Right renal pelvis (tissue), 4 donors: ENCODE measurements around the gene CAPZA1. TPM values are rescaled to one million over a fixed set of nuclear protein-coding genes. Genes with fewer than 3 reads are reported as not detected.

Experiments
- DNase-seq, 4 donors: peaks; one replicate each; pipeline ENCODE4 v3.0.0-alpha.2; 2013; ENCODE audit warnings: low read depth in 4 of 4, low spot score in 3 of 4, missing footprints in 1 of 4
- polyA plus RNA-seq, 4 donors: library from polyadenylated mRNA; unstranded; fragments of 120-200 nt; gene quantifications; one replicate each; pipeline ENCODE4 v1.2.1, GENCODE V29; 2013; ENCODE audit not compliant: insufficient read length in 4 of 4

Gene CAPZA1
- polyA plus RNA-seq, 4 donors: 115 to 150 (median 140) TPM

- no peak for DNase-seq
Observed at GRCh38 chr1:112711670-112712069, 92.0 kb downstream of the CAPZA1 start.

GRCh38 chr1:112712191-112712590 is 92.6 kb downstream of the CAPZA1 start:
- DNase-seq: no peak

- DNase-seq: no peak
Observed at GRCh38 chr1:112712701-112713128, 93.1 kb downstream of the CAPZA1 start.

GRCh38 chr1:112713466-112714312 is 94.1 kb downstream of the CAPZA1 start:
- no peak for DNase-seq

GRCh38 chr1:112714313-112715263 is 95.0 kb downstream of the CAPZA1 start:
- DNase-seq: no peak

- peak; percentile 76 to 83 (median 78) for DNase-seq
Observed at GRCh38 chr1:112715264-112716053, 95.8 kb downstream of the CAPZA1 start, which contains the start of gene PPM1J. PPM1J (minus strand) TSS chr1:112715332; CDS start chr1:112715301, 31 bp downstream.

GRCh38 chr1:112716133-112716720 is 96.6 kb downstream of the CAPZA1 start:
- peak; percentile 82 to 90 (median 88) for DNase-seq

GRCh38 chr1:112717263-112717873 is 97.7 kb downstream of the CAPZA1 start:
- DNase-seq: no peak

- peak in 1 of 4 donors; percentile 60 for DNase-seq
Observed at GRCh38 chr1:112718691-112719418, 99.2 kb downstream of the CAPZA1 start.

GRCh38 chr1:112719706-112720105 is 100.1 kb downstream of the CAPZA1 start:
- DNase-seq: no peak

- DNase-seq: no peak
Observed at GRCh38 chr1:112720800-112721199, 101.2 kb downstream of the CAPZA1 start.

Other genes with a start within 250 kb of the CAPZA1 start
- 10 to 100 TPM; 37.2 to 48.5 (median 47.4) TPM for gene CTTNBP2NL, start 223.6 kb upstream of the CAPZA1 start, polyA plus RNA-seq
- 1 to 10 TPM; 2.4 to 5.3 (median 3.4) TPM for gene WNT2B, start 110.9 kb upstream of the CAPZA1 start, polyA plus RNA-seq
- 10 to 100 TPM; 24.0 to 31.2 (median 27.3) TPM for gene ST7L, start 691 bp upstream of the CAPZA1 start, polyA plus RNA-seq
- gene MOV10, start 54.8 kb downstream of the CAPZA1 start, polyA plus RNA-seq: 10 to 100 TPM; 65.8 to 74.1 (median 72.1) TPM
- 100 to 1,000 TPM; 219 to 262 (median 232) TPM for gene RHOC, start 87.3 kb downstream of the CAPZA1 start, polyA plus RNA-seq
- gene PPM1J, start 95.5 kb downstream of the CAPZA1 start, polyA plus RNA-seq: 1 to 10 TPM in 3 of 4 donors, under 1 TPM in 1; 0.98 to 1.4 (median 1.3) TPM